ENCODE results near the gene KDM4B.

DNA sequence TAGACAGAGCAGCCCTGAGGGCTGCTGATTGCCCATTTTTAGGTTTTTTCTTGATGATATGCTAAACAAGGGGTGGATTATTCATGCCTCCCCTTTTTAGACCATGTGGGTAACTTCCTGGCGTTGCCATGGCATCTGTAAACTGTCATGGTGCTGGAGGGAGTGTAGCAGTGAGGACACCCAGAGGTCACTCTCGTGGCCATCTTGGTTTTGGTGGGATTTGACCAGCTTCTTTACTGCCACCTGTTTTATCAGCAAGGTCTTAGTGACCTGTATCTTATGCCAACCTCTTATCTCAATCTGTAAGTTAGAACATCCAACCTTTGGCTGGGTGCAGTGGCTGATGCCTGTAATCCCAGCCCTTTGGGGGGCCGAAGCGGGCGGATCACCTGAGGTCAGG lies 223.7 kb downstream of the KDM4B start:
- TF ChIP-seq CTCF (IDR thresholded peaks at IDR 0.05) (no peak), POLR2AphosphoS5 (IDR thresholded peaks at IDR 0.05) (no peak), EP300 (IDR thresholded peaks at IDR 0.05; ENCODE audit: low read depth) (no peak), POLR2A (IDR thresholded peaks at IDR 0.05) (no peak)

Measured in transverse colon (tissue), 4 donors.